Esophagus (tissue), 2 donors: ENCODE data around the gene ATOH8. TPM values are rescaled to one million over a fixed set of nuclear protein-coding genes. Genes with fewer than 3 reads are reported as not detected.
A peak's percentile ranks its signal among the peaks of the same experiment; 100 is the strongest.

ENCODE experiments used
- H3K27ac ChIP-seq, 2 donors: one replicate each; pipeline ENCODE4 v1.5.1; 2013; ENCODE audit warnings: low read depth in 2 of 2, mild to moderate bottlenecking in 2 of 2, inconsistent platforms in 1 of 2, low read length in 1 of 2, moderate library complexity in 1 of 2
- H3K27me3 ChIP-seq, 2 donors: one replicate each; pipeline ENCODE4 v1.6.1; 2013; ENCODE audit warnings: low read length in 2 of 2, control low read depth in 1 of 2, mild to moderate bottlenecking in 1 of 2; ENCODE audit not compliant: insufficient read depth in 2 of 2, control insufficient read depth in 1 of 2
- H3K36me3 ChIP-seq, 2 donors: one replicate each; pipeline ENCODE4 v1.6.1; 2013; ENCODE audit warnings: low read length in 1 of 2; ENCODE audit not compliant: control insufficient read depth in 2 of 2, insufficient read depth in 2 of 2
- H3K4me1 ChIP-seq, 2 donors: one replicate each; pipeline ENCODE4 v1.6.1; 2013; ENCODE audit warnings: low read length in 1 of 2; ENCODE audit not compliant: control insufficient read depth in 2 of 2, insufficient read depth in 2 of 2
- H3K4me3 ChIP-seq, 2 donors: one replicate each; pipeline ENCODE4 v1.5.1; 2013; ENCODE audit warnings: low read length in 2 of 2, mild to moderate bottlenecking in 2 of 2, low read depth in 1 of 2, moderate library complexity in 1 of 2
- H3K9me3 ChIP-seq, 2 donors: one replicate each; pipeline ENCODE4 v1.6.1; 2013; ENCODE audit warnings: mild to moderate bottlenecking in 2 of 2, low read depth in 1 of 2, low read length in 1 of 2, moderate library complexity in 1 of 2; ENCODE audit not compliant: control insufficient read depth in 2 of 2, insufficient read depth in 1 of 2
- WGBS, 2 donors: extraction: QIAGEN DNeasy Blood & Tissue Kit; methylation state at CpG; one replicate each; pipeline ENCODE4 v1.1.7; 2013; 5-methylcytosine and 5-hydroxymethylcytosine counted together
- polyA plus RNA-seq, 2 donors: library from polyadenylated mRNA; stranded (reverse); fragments of 200-250 nt; gene quantifications; one replicate each; pipeline ENCODE4 v1.2.3, GENCODE V29; 2013
- donor health status: healthy with polysubstance abuse.
- donor health status: Bipolar disorder and iron deficiency.

ATOH8 gene
- polyA plus RNA-seq, 2 donors = 3.0 to 5.9 TPM

DNA sequence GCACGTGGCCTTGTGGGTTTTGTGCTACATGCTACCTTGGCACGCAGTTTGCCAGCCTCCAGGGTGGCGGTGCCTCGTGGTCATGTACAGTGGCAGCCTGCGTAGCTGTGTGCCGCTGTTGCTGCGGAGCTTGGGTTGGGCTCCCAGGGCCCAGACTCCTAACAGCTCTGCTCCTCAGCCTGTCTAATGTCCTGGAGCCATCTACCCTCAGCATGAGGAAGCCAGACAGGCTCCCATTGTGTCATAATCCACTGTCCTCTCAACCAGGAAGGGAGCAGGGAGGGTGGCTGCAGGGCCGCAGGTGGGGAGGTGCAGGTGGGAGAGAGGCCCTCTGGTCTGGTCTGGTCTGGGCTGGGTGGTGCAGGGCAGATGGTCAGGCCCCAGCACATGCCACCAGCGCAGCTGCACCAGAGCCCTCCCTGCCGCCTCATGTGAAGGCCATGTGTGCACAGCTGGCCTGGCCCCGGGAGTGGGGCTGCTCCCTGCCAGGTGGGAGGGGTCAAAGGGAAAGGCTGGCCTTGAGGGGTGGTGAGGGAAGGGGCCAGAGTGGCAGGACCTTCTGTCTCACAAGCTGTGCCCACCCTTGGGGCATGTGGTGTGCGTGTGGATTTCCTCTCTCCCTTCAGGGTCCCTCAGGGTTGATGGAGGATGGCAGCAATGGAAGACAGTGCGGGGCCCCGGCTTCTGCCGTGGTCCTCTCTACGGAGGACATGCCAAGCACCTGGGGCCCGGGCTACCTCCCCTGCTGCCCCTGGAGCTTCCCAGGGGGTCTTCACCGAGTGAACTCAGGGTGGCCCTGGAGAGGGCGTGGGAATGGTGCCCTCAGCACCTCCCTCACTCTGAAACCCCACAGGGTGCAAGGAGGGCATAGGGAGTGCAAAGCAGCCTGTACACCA, 4.8 kb downstream of the ATOH8 start:
- Histone ChIP-seq H3K27me3 (no peaks in the 10 kb centered on the region), H3K27ac (no peak overlapping the region), H3K4me3 (no peak overlapping the region), H3K36me3 (no peaks in the 10 kb centered on the region), H3K4me1 (peaks cover 3 to 10% of the 10 kb centered on the region in 2 donors), H3K9me3 (no peaks in the 10 kb centered on the region)
- 83 to 84% methylated on average over 19 of the region's 19 CpGs for WGBS, 2 donors

DNA sequence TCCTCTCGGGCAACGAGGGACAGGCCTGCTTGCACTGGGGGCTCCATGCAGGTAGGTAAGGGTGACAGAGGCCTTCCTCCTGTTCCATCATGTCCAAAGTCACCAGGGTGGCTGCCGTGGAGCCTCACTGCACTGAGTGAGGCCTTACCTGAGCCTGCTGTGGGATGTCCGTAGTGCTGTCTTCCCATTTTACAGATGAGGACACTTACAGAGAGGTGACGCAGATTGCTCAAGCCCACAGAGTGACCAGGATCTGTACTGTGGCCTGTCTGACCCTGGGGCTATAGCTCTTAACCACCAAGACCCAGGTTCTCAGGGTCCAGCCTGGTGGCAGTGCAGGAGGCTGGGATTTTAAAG, 5.4 kb downstream of the ATOH8 start:
- H3K4me1 ChIP-seq = peaks cover 5 to 10% of the 10 kb centered on the region in 2 donors
- H3K4me3 ChIP-seq = no peak overlapping the region
- H3K36me3 ChIP-seq = no peaks in the 10 kb centered on the region
- H3K27ac ChIP-seq = no peak overlapping the region
- WGBS, 2 donors = 90 to 96% methylated on average over 5 of the region's 5 CpGs
- no peaks in the 10 kb centered on the region for H3K27me3 ChIP-seq
- H3K9me3 ChIP-seq = no peaks in the 10 kb centered on the region

DNA sequence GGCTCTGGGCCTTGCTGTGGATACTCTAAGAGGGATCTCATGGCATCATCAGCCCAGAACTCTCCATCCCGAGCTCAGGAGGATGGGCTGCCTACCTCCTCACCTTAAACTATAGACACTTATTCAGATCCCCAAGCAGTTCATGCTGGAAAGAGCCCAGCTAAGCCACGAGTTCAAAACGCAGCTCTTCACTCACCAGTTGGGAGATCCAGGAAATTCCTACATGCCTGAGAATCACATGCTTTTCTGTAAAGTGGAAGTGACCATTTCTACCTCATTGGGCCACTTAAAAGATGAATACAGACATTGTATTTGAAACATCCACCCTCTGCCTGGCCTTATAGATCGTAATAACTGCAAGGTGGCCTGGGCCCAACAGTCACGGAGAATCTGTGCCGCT, 6.6 kb downstream of the ATOH8 start:
- Histone ChIP-seq H3K9me3 (no peaks in the 10 kb centered on the region), H3K4me1 (peaks cover 1 to 2% of the 10 kb centered on the region in 2 donors), H3K4me3 (no peak overlapping the region), H3K36me3 (no peaks in the 10 kb centered on the region), H3K27me3 (no peaks in the 10 kb centered on the region), H3K27ac (no peak overlapping the region)
- WGBS, 2 donors = 76 to 79% methylated on average over 6 of the region's 6 CpGs

DNA sequence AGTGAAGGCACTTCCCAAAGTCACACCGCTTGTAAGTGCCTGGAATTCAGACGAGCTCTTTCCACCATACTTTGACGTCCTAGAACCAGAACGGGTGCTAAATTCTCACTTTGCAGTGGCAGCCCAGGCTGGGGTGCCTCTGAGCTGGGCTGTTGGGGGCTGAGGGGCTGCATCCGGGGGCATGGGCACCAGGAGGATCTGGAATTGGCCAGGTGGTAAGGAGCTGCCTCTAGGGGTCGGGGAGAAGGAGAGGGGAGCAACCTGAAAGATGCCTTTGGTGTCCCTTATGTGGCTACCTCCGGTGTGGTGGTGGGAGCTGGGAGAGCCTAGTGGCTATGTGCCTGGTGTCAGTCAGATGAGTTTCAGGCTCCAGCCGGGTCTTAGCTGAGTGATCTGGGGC, 7.1 kb downstream of the ATOH8 start:
- WGBS, 2 donors = 88 to 91% methylated on average over 8 of the region's 8 CpGs
- Histone ChIP-seq H3K4me1 (peaks cover 0 to 3% of the 10 kb centered on the region in 2 donors), H3K4me3 (no peak overlapping the region), H3K27ac (no peak overlapping the region), H3K27me3 (no peaks in the 10 kb centered on the region), H3K9me3 (no peaks in the 10 kb centered on the region), H3K36me3 (no peaks in the 10 kb centered on the region)

DNA sequence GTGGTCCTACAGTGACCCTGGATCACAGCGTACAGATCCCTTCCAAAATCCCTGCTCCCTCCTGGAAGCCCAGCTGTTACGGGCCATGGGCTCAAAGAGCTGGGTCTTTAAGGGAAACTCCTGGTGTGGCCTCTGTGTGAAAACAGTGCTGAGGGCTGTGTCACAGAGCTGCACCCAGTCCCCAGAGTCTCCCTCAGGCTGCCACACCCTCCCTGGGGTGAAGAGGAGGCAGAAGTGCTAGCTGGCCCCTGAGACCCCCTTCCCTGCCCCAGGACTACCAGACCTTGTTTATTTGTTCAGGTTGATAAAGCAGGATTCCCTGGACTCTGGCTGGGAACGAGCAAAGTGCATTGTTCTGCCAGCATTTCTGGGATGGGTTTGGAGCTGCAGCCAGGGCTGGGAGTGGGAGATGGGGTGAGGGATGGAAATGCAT, 7.7 kb downstream of the ATOH8 start:
- Histone ChIP-seq H3K9me3 (no peaks in the 10 kb centered on the region), H3K27me3 (no peaks in the 10 kb centered on the region), H3K36me3 (no peaks in the 10 kb centered on the region), H3K27ac (no peak overlapping the region), H3K4me3 (no peak overlapping the region), H3K4me1 (peaks cover 0 to 4% of the 10 kb centered on the region in 2 donors)
- 67 to 84% methylated on average over 3 of the region's 3 CpGs for WGBS, 2 donors

DNA sequence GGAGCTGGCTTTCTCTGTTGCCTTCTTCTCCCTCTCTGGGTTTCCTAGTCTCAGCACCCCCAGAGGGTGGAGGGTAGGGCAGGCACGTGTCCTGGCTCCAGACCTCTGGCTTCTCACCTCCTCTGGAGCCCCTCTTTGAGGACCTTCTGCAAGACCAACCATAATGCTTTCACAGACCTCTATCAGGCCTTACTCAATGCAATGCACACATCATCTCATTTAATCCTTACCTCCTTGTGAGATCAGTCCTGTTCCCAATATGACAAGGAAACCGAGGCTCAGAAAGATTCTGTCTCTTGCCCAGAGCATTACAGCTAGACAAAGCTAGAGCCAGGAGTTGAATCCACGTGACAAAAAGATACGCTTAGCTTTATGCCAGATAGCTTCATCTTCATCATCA, 8.2 kb downstream of the ATOH8 start:
- no peak overlapping the region for H3K27ac ChIP-seq
- no peak overlapping the region for H3K4me3 ChIP-seq
- H3K36me3 ChIP-seq = no peaks in the 10 kb centered on the region
- WGBS, 2 donors = 86 to 92% methylated on average over 4 of the region's 4 CpGs
- H3K27me3 ChIP-seq = no peaks in the 10 kb centered on the region
- H3K9me3 ChIP-seq = no peaks in the 10 kb centered on the region
- H3K4me1 ChIP-seq = peaks cover 0 to 4% of the 10 kb centered on the region in 2 donors

DNA sequence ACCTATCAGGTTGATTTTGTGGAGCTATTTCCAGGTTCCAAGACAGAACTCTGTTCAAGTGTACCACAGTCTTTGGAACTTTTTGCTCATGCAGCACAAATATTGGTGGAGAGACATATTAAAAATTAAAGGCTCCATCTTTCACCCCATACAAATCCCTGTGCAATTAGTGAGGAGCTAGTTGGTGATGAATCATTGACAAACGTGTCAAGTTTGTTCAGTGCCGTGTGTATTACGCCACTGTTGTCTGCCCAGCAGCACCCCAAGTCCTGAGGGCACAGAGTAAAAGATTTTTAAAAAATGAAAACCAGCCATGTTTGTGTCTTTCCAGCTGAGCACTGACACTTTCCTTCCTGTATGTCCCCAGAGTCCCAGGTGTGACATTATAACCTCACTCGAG, 9.3 kb downstream of the ATOH8 start:
- Histone ChIP-seq H3K4me1 (peaks cover 3 to 8% of the 10 kb centered on the region in 2 donors), H3K4me3 (no peak overlapping the region), H3K27ac (no peak overlapping the region), H3K9me3 (no peaks in the 10 kb centered on the region), H3K36me3 (peaks cover 1 to 2% of the 10 kb centered on the region in 2 donors), H3K27me3 (no peaks in the 10 kb centered on the region)
- whole genome bisulfite sequencing, 2 donors = 53 to 60% methylated on average over 4 of the region's 4 CpGs

DNA sequence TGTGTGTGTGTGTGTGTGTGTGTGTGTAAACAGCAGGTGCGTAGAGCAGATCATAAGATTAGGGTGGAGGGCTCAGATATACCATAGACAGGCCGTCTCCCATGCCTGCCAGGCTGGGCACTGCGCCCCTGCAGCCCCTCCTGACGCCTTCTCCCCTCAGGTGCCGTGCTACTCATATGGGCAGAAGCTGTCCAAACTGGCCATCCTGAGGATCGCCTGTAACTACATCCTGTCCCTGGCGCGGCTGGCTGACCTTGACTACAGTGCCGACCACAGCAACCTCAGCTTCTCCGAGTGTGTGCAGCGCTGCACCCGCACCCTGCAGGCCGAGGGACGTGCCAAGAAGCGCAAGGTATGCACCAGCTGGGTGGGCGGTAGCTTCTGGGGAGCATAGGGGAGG, 10.0 kb downstream of the ATOH8 start:
- WGBS, 2 donors = 81 to 85% methylated on average over 15 to 16 of the region's 16 CpGs
- Histone ChIP-seq H3K9me3 (no peaks in the 10 kb centered on the region), H3K27ac (no peak overlapping the region), H3K4me3 (no peak overlapping the region), H3K4me1 (peaks cover 3 to 14% of the 10 kb centered on the region in 2 donors), H3K36me3 (peaks cover 2% of the 10 kb centered on the region in 2 donors), H3K27me3 (no peaks in the 10 kb centered on the region)

DNA sequence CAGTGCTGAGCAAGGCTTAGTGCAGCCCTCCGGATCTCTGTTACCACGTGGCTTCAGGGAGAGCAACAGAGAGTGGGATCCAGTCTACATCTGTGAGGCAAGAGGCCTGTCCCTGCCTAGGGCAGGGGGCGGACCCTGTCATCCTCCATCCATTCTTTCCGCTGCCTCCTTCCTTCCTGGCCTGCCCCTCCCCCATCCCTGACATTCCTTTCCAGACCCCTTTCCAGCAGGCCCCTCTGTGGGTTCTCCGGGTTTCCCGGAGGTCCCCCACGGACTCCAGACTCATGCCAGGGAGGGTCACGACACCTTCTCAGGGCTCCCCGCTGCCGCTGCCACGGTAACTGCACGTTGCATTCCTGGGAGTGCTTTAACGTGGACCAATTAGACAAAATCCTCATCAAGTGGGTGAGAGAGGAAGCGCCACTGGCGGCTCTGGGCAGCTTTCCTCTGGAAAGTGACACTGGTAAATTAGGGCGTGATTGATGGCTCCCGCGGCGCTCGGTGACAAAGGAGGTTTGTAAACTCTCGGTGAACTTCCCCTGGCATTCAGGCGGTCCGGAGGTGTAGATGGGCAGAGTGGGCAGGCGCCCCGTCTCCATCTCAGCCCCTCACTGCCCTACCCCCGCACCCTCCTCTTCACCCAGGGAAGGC, 11.4 kb downstream of the ATOH8 start:
- peaks cover 3 to 14% of the 10 kb centered on the region in 2 donors for H3K4me1 ChIP-seq
- no peaks in the 10 kb centered on the region for H3K9me3 ChIP-seq
- peak overlapping the region in 1 of 2 donors; percentile 22 for H3K27ac ChIP-seq
- H3K4me3 ChIP-seq = no peak overlapping the region
- WGBS, 2 donors = 34 to 44% methylated on average over 25 to 26 of the region's 26 CpGs
- peaks cover 2% of the 10 kb centered on the region in 2 donors for H3K36me3 ChIP-seq
- no peaks in the 10 kb centered on the region for H3K27me3 ChIP-seq
